GM21825 (cell line): ENCODE measurements around the gene SYT11.
"Not testable (repeated sequence)": the region's sequence is repeated elsewhere in the genome, so short reads cannot be mapped to it uniquely, and the experiment has no call there.

Experiments used
- ATAC-seq: cut with Tn5 transposase; IDR thresholded peaks from one replicate; pipeline ENCODE4 v1.9.1; 2021; ENCODE audit warnings: mild to moderate bottlenecking, moderate library complexity; ENCODE audit not compliant: unreplicated experiment

Gene SYT11

DNA sequence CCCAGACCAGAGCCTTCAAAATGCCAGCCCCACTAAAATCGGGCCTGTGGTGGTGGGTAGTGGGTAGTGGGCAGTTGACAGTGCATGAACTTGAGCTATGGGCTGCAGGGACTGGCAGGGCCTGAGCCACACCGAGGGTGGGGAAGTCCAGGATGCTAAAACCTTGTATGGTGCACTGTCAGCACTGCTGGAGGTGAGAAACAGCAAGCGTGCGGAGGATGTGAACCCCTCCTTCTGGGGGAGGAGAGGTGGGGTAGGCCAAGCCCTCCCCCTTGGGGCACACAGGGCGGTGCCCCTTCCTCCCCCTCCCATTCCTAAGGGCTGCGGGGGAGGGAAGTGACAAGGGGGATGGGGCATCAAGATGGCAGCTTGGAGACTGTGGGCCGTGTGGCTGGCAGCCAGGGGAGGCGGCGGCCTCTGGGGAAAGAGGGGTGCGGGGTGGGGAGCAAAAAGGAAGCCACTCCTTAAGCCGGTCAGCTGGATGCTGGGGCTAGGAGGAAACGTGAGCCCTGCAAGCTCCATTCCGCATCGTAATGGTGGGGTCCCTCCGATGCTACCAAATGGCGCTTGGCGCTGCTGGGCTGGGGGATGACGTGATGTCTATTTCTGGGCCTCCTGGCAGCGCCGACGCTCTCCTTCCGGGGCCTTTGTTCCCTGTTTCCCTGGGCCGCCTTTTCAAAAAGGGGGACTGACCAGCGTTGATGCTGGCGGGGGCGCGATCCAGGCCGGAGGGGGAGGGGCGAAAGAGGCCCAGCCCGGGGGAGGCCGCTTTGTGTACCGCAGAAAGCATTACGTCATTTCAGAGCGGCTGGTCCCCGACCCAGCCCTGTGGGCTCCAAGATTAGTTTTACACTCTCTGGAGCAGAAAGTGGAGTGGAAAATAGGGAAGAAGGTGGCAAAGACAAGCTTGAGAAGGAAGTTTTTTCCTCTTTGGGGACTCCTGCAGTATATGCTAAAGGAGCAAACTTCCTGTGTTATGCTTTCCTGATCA, 809 bp downstream of the SYT11 start:
- no peak for ATAC-seq

DNA sequence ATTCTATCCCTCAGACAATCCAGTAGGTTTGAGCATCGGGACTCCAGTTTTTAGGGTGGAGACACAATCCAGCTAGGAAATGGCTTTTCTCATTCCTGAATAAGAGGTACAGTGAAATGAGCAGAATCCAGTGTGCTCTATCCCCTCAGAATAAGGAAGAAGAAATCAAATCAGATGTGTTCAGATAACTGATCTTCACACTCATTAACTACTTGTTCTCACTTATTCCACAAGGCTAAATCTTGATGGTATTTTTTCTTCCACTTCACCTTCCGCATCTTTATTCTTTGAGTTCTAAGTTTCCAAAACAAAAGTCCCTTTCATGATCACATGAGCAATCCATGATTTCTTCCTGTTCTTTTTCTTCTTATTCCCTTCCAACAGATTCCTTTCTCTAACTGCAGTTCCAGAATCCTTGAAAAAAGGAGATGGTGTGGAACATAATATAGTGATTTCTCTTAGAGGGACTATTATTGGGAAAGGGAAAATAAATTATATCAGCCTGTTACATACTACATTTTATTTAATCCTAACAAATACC, 1.7 kb downstream of the SYT11 start:
- no peak for ATAC-seq

DNA sequence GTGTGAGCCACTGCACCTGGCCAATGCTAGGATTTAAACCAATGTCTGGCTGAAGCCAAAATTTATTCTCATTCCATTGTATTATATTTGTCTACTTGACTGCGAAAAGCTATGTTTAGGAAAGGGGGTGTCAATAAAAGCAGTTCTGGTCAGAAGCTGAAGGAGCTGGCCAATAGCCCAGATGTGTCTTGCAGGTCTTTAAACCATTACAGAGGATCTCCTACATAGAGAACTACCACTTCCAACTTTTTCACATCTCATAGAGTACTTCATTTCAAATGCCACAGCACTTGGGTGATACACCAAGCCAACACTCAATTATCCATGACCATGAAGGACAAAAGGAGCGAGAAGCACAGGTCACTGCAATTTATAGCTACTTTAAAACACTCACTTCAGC, 2.5 kb downstream of the SYT11 start:
- ATAC-seq: no peak

DNA sequence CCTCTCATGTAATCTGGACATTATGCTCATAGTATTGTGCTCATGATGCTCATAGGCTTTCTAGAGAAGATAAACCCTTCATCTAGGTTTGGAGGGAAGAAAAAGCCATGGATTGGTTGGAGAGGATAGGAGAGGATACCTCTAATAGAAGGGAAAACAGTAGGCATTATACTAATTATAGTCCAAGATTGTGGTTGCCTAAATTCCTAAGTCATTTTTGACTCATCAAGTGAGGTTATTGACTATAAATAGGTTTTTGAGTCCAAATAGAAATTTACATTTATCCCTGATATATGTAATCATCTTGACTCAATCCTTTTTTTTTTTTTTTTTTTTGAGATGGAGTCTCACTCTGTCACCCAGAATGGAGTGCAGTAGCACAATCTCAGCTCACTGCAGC, 5.0 kb downstream of the SYT11 start:
- ATAC-seq: no peak

DNA sequence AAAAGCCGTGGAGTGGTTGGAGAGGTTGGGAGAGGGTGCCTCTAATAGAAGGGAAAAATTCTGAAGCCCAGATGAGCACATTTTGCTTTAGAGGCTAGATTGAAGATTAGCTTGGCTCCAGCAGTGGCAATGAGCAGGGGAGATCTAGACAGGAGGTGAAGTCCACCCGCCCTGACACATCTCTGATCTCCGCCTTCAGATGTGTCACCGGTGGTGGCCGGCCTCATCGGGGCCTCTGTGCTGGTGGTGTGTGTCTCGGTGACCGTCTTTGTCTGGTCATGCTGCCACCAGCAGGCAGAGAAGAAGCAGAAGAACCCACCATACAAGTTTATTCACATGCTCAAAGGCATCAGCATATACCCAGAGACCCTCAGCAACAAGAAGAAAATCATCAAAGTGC, 8.4 kb downstream of the SYT11 start:
- ATAC-seq: no peak

DNA sequence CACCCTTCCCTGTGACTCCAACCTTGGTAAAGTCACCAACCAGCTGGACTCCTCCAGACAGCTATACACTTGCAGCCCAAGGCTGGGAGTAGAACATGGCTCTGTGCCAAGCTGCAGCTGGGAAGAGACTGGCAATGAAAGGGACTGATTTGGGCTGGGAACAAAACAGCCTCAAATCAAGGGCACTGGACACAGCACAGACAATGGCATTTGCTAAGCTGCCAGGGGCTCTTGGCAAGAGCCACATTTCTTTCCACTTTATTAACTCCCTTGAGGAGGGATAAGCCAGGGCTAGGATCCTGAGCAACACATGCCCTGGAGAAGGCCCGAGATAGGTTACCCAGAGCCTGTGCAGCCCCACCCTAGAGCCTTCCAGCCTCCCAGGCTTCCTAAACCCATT, 12.0 kb downstream of the SYT11 start:
- ATAC-seq: no peak

DNA sequence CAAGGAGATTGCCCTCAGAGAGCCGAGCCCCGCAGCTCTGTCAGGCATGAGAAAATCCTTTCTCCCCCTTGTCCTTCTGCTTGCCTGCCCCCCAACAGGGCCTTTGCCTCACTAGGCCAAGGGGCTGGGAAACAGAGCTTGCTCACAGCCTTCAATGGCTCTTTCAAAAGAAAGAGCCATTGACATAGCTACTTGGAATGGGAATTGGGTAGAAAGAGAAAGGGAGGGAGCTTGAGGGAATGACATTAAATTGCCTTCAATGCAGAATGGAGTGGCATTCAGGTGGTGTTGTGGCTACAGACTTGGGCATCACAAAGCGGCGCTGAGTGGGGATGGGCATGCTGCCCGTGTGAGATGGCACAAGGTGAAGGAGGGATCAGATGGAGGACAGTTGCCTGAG, 13.2 kb downstream of the SYT11 start:
- ATAC-seq: no peak

DNA sequence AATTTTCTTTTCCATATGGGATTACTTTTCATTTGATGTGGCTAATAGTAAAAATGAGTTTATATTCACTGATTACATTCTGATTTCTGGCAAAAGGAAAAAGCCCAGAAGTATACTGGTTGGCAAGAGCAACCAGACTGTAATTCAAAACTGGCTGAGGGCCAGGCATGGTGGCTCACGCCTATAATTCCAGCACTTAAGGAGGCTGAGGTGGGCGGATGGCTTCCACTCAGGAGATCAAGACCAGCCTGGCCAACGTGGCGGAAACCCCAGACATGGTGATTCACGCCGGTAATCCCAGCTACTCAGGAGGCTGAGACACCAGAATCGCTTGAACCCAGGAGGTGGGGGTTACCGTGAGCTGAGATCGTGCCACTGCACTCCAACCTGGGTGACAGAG, 14.5 kb downstream of the SYT11 start:
- no peak for ATAC-seq

DNA sequence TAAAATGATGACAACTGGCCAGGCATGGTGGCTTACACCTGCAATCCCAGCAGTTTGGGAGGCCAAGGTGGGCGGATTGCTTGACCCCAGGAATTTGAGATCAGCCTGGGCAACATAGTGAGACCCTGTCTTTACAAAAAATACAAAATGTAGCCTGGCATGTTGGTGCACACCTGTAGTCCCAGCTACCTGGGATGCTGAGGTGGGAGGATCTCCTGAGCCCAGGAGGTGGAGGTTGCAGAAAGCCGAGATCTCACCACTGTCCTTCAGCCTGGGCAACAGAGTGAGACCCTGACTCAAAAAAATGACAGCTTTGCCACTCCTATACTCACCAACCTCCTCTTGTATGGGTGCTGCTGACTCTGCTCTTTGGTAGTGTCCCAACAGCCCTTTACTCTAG, 18.6 kb downstream of the SYT11 start:
- ATAC-seq: no peak

DNA sequence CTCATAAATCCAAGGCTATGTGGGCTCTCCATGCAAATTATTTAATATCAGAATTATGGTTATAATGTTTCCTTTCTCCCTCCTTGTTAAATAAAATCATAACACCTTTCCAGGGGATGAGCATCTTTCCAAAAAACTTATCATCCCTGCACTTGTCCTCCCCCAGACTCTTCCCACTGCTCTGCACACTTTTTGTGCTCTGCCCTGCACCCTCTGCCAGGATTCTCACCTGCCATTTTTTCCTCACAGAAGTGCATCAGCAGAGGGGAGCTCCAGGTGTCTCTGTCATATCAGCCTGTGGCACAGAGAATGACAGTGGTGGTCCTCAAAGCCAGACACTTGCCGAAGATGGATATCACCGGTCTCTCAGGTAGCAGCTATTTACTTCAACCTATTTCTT, 20.9 kb downstream of the SYT11 start:
- ATAC-seq: no peak

DNA sequence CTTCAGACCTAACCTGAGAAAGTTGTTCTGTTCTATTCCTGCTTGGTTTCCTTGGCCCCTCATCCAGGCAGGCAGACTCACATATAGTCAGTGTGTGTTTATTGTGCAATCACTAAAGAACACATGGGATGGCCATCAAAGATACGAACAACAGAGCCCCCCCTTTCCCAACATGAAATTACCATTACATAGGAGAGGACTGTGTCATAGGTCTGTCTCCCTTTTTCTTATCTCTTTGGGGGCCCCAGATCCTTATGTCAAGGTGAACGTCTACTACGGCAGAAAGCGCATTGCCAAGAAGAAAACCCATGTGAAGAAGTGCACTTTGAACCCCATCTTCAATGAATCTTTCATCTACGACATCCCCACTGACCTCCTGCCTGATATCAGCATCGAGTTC, 21.6 kb downstream of the SYT11 start:
- ATAC-seq: no peak

DNA sequence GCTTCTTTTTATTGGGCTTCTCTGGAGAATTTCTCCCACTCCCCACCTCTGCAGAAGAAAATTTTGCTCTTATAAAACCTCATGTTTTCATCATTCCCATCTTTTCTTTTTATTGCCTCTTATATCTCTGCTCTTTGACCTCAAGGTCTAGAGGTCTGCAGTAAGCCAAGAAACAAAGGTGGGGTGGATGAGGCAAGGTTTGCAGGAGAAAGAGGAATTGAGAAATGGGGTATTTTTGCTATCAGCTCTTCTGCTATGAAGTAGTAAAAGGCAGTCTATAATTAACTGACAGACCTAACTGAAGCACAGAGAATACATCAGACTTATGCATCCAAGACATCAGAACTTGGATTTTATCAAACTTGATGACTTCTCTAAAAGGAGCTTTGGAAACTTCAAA, 22.9 kb downstream of the SYT11 start:
- ATAC-seq: peak; percentile 58

DNA sequence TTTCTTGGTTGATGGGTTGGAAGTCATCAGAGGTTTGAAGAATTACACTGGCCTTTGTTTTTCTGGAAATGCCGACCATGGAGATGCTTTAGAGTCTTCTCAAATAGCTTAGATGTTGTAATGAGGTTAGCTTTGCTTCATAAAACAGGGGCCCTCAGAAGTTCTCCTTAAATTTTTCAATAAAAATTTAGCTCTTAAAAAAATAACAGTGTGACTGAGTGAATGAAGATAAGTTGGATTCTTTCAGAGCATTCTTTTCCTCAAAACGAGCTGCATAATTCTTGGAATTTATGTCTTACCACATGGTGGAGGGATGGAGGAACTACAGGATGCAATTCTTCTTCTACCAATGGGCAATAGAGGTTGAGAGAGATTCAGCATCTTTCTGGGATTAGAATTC, 23.4 kb downstream of the SYT11 start:
- ATAC-seq: no peak

DNA sequence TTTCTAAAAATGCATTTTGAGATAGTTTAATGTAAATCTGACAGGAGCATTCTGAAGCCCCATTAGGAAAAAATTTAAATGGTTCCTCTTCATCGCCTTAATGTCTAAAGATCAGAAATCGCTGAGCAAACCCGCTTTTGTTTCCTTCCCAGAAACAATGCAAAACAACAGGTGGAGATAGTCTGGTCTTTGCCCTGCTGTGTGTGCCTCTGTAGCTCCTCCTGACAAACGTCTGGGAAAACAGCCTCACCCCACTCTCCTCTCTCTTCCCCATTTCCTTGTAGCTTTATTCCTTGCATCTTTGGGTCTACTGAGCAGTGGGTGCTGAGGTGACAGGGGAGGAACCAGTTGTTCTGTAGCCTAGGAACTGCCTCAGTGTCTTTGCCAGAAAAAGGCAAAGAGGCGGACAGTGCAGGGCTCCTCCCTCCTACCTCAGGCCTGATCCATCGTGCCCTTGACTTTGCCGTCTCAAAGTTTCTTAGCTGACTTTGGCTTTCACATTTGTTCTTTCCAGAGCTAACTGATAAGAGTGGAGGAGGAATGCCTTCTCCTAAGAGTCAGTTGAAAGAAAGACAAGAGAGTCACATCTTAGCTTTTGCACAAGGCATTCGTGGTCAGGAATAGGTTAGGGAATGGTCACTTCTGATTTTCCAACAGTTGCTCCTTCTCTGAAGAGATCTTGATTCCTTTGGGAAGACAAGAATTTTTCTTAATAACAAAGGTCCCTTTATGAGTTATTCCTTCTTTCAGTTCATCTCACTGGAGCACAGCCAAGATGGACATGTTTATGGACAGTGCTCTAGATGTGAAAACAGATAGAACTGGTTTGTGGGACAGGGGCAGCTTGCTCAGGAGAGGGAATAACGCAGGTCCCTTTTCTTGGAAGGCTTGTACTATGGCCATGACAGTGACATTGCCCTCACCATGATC, 24.9 kb downstream of the SYT11 start:
- no peak for ATAC-seq

DNA sequence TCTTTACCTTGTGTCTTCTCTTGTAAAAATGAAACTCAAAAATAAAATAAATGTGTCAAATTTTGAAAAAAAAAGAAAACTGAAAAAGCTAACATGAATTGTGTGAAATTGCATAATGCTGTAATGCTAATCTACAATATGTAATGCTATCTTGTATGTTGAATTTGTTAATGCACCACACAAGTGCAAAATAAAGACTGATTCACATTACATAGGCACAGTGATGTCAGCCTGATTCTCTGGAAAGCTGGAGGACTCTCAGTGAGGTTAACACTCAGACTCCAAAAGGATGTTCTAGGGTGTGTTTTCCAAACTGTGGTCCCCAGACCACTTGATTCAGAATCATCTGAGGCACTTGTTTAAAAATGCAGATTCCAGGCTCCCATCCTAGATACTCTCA, 25.6 kb downstream of the SYT11 start:
- ATAC-seq: no peak

DNA sequence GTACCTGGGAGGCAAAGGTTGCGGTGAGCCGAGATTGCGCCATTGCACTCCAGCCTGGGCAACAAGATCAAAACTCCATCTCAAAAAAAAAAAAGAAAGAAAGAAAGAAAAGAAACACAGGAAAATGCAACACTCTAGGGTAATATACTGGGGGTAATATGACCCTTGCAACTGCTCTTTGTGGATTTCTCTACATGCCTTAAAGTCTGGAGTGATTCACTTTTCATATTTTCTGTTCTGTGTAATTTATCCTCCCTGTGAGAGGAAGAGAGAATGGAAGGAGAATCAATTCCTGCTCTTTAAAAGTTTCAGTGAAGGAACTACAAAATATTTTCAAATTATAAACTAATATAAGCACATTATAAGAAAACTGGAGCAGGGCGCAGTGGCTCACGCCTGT, 29.1 kb downstream of the SYT11 start:
- ATAC-seq: no peak

DNA sequence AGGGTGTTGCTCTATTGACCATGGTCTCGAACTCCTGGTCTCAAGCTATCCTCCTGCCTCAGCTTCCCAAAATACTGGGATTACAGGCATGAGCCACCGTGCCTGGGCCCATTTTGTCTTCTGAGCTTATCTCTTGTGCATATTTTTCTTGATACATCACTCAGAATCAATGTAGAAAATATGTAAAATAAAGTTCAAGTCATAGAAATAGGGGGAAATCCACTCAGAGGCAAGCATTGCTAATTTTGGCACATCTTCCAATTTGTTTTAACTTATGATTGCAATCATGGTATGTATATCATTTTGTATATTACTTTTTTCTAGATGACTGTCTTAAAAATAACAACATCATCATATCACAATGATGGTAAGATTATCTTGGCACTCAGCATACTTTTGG, 30.2 kb downstream of the SYT11 start:
- ATAC-seq: no peak

DNA sequence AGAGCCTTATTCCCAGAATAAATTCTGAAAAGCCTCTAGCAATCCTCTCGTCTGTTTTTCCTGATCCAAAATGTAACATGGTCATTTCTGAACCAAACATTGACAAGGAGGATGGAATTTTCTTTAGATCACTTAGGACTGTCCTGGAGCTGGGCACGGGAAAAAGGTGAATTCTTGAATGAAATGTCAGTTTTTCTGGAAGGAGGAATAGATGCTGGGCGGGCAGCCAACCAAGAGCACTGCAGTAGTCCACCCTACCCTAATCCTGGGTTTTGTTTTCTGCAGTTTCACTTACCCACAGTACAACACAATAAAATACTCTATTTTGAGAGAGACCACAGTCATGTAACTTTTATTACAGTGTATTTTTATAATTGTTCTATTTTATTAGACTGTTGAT, 30.9 kb downstream of the SYT11 start:
- ATAC-seq: no peak

DNA sequence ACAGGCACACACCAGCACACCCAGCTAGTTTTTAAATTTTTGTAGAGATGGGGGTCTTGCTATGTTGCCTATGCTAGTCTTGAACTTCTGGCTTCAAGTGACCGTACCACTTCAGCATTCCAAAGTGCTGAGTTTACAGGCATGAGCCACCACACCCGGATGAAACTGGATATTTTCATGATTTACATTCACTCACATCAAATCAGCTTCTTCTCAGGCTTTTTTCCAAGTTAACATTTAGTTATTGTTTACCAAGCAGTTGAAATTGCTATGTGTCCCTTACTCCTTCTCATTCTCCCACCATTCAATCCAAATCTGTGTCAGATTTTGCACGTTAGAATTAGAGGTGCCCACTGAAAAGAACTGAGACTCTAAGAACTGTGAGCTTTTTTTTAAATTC, 33.4 kb downstream of the SYT11 start:
- ATAC-seq: no peak

DNA sequence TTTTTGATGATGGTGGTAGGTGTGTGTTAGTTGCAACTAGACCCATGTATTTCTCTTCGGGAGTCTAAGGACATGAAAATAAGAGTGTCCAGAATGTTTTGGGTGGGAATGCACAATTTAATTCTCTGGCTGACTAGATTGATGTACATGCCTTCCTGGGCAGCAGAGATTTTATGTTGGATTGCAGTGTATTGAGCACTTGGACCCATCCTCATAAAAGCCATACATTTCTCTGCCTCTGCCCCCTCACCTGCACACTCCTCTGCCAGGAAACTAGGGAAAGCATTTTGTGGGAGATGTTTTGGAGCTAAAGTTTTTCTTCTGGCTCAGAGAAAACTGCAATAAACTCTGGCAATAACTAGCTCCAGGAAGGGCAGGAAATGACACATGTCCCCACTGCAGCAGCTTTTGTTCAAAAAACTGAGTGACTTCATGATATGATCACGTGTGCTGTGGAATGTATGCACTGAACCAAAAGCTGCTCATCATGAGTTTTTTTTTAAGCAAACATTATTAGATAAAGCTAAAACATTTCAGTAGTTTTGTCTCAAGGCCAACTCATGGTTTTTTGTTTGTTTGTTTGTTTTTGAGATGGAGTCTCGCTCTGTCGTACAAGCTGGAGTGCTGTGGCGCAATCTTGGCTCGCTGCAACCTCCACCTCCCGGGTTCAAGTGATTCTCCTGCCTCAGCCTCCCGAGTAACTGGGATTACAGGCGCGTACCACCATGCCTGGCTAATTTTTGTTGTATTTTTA, 34.2 kb downstream of the SYT11 start:
- no peak for ATAC-seq

DNA sequence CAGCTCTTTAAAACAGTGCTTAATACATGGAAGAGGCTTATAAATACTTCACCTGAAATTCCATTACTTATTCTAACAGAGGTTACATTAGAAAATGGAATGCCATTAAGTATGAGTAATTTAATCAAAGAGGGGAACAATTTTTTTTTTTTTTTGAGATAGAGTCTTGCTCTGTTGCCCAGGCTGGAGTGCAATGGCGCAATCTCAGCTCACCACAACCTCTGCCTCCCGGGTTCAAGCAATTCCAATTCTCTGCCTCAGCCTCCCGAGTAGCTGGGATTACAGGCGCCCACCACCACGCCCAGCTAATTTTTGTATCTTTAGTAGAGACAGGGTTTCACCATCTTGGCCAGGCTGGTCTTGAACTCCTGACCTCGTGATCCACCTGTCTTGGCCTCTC, 36.2 kb downstream of the SYT11 start:
- ATAC-seq: not testable (repeated sequence)
